ENCODE measurements around the gene TIA1.

The TIA1 gene

DNA sequence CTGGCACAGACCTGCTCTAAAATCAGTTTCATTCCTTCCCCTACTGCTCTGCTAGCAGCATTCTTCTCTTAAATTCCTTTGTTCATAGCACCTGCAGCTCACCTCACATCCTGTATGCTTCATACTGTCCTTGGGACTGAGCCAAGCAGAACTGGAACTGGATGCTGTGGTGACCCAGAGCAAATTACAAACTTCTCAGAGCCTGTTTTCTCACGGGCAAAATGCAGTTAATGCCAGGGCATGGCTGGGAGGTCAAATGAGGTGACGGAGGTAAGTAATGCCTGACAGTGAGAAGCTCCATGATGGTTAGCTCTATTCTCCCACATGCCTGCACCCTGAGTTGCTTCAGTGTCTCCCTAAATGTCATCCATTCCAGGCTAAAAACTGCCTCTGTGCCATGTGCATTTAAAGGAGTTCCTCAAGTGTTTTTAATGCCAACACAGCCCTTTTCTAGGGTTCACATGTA lies 87.3 kb downstream of the TIA1 start:
- no peaks in the 10 kb centered on the region for H3K36me3 ChIP-seq
- no peak for DNase-seq
- TF ChIP-seq, protein P1, sequence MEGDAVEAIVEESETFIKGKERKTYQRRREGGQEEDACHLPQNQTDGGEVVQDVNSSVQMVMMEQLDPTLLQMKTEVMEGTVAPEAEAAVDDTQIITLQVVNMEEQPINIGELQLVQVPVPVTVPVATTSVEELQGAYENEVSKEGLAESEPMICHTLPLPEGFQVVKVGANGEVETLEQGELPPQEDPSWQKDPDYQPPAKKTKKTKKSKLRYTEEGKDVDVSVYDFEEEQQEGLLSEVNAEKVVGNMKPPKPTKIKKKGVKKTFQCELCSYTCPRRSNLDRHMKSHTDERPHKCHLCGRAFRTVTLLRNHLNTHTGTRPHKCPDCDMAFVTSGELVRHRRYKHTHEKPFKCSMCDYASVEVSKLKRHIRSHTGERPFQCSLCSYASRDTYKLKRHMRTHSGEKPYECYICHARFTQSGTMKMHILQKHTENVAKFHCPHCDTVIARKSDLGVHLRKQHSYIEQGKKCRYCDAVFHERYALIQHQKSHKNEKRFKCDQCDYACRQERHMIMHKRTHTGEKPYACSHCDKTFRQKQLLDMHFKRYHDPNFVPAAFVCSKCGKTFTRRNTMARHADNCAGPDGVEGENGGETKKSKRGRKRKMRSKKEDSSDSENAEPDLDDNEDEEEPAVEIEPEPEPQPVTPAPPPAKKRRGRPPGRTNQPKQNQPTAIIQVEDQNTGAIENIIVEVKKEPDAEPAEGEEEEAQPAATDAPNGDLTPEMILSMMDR (IDR thresholded peaks at IDR 0.05; ENCODE audit: low read depth, low read length): no peak
- no peaks in the 10 kb centered on the region for H3K4me1 ChIP-seq
- no peaks in the 10 kb centered on the region for H3K9me3 ChIP-seq
- no peak overlapping the region for H3K4me3 ChIP-seq (ENCODE audit: low read depth, low read length)
- no peaks in the 10 kb centered on the region for H3K27me3 ChIP-seq

GRCh38 chr2:70160545-70160944 lies 87.9 kb downstream of the TIA1 start:
- H3K4me1 ChIP-seq: no peaks in the 10 kb centered on the region
- H3K4me3 ChIP-seq (ENCODE audit: low read depth, low read length): no peak overlapping the region
- no peaks in the 10 kb centered on the region for H3K27me3 ChIP-seq
- H3K9me3 ChIP-seq: no peaks in the 10 kb centered on the region
- TF ChIP-seq, protein P1 (IDR thresholded peaks at IDR 0.05; ENCODE audit: low read depth, low read length): no peak
- no peak for DNase-seq
- H3K36me3 ChIP-seq: no peaks in the 10 kb centered on the region
